T1000 (cell line): ENCODE data around the gene LMBRD2.

ENCODE experiments used
- DNase-seq: peaks from one replicate; lab custom pipeline; 2025; ENCODE audit warnings: mixed read lengths; lab: John Stamatoyannopoulos, UW

Gene LMBRD2

DNA sequence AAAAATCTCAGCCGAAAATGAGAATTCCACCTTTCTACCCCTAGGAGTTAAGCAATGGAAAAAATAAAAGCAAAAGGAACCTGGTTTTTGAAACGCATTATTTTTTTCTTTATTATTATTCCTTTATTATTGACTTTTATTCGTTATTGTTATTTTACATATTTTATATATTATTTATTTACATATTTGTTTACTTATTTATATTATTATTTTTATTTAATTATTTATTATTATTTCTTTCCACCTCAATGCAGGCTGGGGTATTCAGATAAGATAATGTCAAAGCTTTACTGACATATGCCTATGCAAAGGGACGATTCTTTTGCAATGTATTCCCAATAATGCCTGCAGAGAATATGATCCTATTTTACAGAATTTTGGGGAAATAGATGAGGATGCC, 101.7 kb downstream of the LMBRD2 start:
- no peak for DNase-seq
